HG03095 (cell line): ENCODE measurements around the gene OR51E1.

ENCODE experiments used
- ATAC-seq: cut with Tn5 transposase; IDR thresholded peaks from one replicate; pipeline ENCODE4 v1.9.1; 2021; ENCODE audit warnings: moderate library complexity; ENCODE audit not compliant: unreplicated experiment

The OR51E1 gene

DNA sequence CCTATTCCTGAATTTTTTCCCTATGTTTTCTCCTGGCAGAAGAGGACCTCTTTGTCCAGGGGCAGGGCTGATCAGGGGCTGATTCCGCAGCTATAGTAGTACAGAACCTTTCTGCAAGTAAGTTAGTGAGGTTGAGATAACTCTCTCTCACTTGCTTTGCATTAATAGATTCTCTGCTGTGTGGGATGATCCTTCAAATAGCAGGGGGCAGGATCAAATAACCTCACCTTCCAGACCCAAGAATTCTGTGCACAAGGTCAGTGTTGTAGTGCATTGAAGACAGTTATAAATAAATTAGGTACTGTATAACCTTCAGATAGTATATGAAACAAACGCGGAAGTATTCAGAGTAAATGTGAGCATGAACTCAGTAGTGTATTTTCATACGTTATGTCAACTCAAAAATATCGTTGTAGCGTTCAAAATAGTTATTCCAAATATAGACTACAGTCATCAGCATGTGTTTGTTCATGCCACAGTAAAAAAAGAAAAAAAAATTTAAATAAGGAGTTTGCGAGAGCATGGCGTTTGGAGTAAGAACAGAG lies 61.1 kb downstream of the OR51E1 start:
- ATAC-seq: no peak
